ENCODE results near the gene OR2AT4.

Gene OR2AT4

DNA sequence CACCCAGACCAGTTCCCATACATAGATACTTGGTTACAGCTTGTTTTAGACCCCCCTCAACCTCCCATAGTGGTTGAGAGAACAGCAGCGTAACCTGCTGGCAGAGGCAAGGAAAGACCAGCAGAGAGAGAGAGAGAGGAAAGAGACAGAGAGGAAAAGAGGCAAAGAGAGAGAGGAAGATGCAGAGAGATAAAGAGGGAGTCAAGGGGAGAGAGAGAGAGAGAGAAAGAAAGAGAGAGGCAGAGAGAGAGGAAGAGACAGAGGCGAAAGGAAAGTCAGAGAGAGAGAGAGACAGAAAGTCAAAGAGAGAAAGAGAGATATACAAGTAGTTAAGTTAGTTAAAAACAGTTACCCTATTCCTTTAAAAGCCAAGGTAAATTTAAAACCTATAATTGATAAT, 55.4 kb downstream of the OR2AT4 start:
- Mint-ChIP-seq H3K4me1 (ENCODE audit: low read depth) (no peaks in the 10 kb centered on the region), H3K27me3 (ENCODE audit: low read depth) (peaks cover 13% of the 10 kb centered on the region), H3K27ac (no peak overlapping the region), H3K4me3 (no peak overlapping the region), H3K36me3 (ENCODE audit: low read depth) (no peaks in the 10 kb centered on the region), H3K9me3 (no peaks in the 10 kb centered on the region)
- no peak for DNase-seq (ENCODE audit: low spot score)

GRCh38 chr11:75040167-75040770, 56.4 kb downstream of the OR2AT4 start:
- Mint-ChIP-seq H3K4me1 (ENCODE audit: low read depth) (no peaks in the 10 kb centered on the region), H3K9me3 (no peaks in the 10 kb centered on the region), H3K27ac (no peak overlapping the region), H3K27me3 (ENCODE audit: low read depth) (peaks cover 13% of the 10 kb centered on the region), H3K4me3 (no peak overlapping the region), H3K36me3 (ENCODE audit: low read depth) (no peaks in the 10 kb centered on the region)
- DNase-seq (ENCODE audit: low spot score) = no peak

GRCh38 chr11:75035911-75036565, 60.6 kb downstream of the OR2AT4 start:
- DNase-seq (ENCODE audit: low spot score) = no peak
- no peak overlapping the region for H3K4me3 Mint-ChIP-seq

GRCh38 chr11:75035256-75035655, 61.4 kb downstream of the OR2AT4 start:
- Mint-ChIP-seq H3K9me3 (no peaks in the 10 kb centered on the region), H3K27me3 (ENCODE audit: low read depth) (no peaks in the 10 kb centered on the region), H3K36me3 (ENCODE audit: low read depth) (no peaks in the 10 kb centered on the region), H3K27ac (no peak overlapping the region), H3K4me3 (no peak overlapping the region), H3K4me1 (ENCODE audit: low read depth) (no peaks in the 10 kb centered on the region)
- no peak for DNase-seq (ENCODE audit: low spot score)

More at GRCh38 chr11:75035911-75036565, 60.6 kb downstream of the OR2AT4 start:
- Mint-ChIP-seq H3K27ac (no peak overlapping the region), H3K9me3 (no peaks in the 10 kb centered on the region), H3K27me3 (ENCODE audit: low read depth) (peaks cover under 1% of the 10 kb centered on the region), H3K4me1 (ENCODE audit: low read depth) (no peaks in the 10 kb centered on the region), H3K36me3 (ENCODE audit: low read depth) (no peaks in the 10 kb centered on the region)

DNA sequence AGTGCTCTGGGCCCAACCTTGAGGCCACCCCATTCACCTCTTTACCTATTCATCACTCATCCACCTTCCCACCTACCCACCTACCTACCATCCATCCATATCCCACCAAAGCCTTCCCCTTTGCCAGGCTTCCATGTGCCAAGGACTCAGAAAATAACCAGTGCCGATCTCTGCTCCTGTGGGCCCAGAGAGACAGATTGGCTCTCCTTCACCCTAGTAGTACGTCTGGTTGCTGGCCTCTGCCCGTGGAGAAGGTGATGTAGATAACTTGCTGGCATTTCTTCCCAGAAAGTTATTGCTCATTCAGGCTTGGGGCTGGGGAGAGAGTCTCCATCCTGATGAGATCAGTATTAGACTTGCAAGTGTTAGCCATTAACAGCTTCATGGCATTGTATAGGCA, 62.8 kb downstream of the OR2AT4 start:
- no peaks in the 10 kb centered on the region for H3K27me3 Mint-ChIP-seq (ENCODE audit: low read depth)
- DNase-seq (ENCODE audit: low spot score) = no peak
- no peaks in the 10 kb centered on the region for H3K9me3 Mint-ChIP-seq
- H3K36me3 Mint-ChIP-seq (ENCODE audit: low read depth) = no peaks in the 10 kb centered on the region
- no peak overlapping the region for H3K27ac Mint-ChIP-seq
- no peaks in the 10 kb centered on the region for H3K4me1 Mint-ChIP-seq (ENCODE audit: low read depth)
- no peak overlapping the region for H3K4me3 Mint-ChIP-seq

- H3K36me3 Mint-ChIP-seq (ENCODE audit: low read depth) = no peaks in the 10 kb centered on the region
- no peak overlapping the region for H3K27ac Mint-ChIP-seq
- H3K9me3 Mint-ChIP-seq = no peaks in the 10 kb centered on the region
- H3K27me3 Mint-ChIP-seq (ENCODE audit: low read depth) = no peaks in the 10 kb centered on the region
- no peak for DNase-seq (ENCODE audit: low spot score)
- H3K4me1 Mint-ChIP-seq (ENCODE audit: low read depth) = no peaks in the 10 kb centered on the region
- H3K4me3 Mint-ChIP-seq = no peak overlapping the region
These were observed 64.1 kb downstream of the OR2AT4 start for GRCh38 chr11:75032550-75032935.

DNA sequence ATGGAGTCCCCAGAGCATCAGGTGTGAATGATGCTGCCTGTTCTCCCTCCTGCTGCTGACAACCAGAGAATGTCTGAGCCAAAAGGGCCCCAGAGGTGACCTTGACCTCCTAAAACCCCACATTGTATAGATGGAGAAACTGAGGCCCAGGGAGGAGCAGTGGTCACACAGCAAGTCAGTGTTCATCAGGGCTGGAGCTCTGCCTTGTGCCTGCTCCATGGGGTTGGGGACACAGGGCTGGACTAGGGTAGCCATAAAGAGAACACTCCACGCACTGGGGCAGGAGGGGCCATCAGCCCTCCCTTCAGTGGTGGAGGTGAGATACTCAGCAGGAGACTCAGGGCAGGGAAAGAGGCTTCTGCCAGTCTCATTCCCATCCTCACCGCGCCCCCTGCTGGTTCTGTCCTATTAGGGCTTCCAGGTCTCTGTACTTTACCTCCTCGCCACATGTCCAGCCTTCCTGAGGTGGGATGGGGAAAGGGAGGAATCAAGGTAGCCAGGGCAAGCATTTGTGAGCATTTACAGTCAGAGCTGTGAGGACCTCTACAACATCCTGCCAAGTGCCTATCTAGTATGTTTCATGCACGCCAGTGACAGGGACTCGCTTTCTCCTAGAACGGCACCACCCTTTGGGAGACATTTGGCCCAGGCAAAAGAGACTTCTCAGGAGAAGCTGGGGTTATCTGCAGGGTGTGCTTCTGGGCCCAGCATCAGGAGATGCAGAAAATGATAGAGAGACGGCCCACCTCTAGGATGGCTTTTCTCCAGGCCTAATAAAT, 64.7 kb downstream of the OR2AT4 start:
- Mint-ChIP-seq H3K9me3 (no peaks in the 10 kb centered on the region), H3K27ac (no peak overlapping the region), H3K4me1 (ENCODE audit: low read depth) (no peaks in the 10 kb centered on the region), H3K36me3 (ENCODE audit: low read depth) (no peaks in the 10 kb centered on the region), H3K27me3 (ENCODE audit: low read depth) (no peaks in the 10 kb centered on the region), H3K4me3 (no peak overlapping the region)
- DNase-seq (ENCODE audit: low spot score) = peak; percentile 37

All from T-helper 2 cell treated with Interferon-gamma antibody and Interleukin-4, amounts not matched to agents 5 μg/mL and 100 μg/mL, for 36 hours (primary cell).